Measurements from ENCODE around the gene ERAS. TPM values are rescaled to one million over a fixed set of nuclear protein-coding genes. Genes with fewer than 3 reads are reported as not detected.

Gene ERAS
- total RNA-seq, 1 experiment from 2014 or later = not detected

GRCh38 chrX:48815266-48815665 lies 11.0 kb upstream of the ERAS start:
- no TSS peak for BruUV-seq (replicated peaks)
- ChIA-PET CTCF (no interaction called here), POLR2A (no interaction called here), RAD21 (ENCODE audit: low non-redundant PET in 1 of 2, low total read pairs in 2 of 2, uncharacterized antibody in 2 of 2, unreplicated experiment in 2 of 2) (no interaction called here)
- Histone ChIP-seq H3K4me2 (ENCODE audit: low read length) (no peak overlapping the region), H3K36me3 (ENCODE audit: control insufficient read depth in 1 of 2, insufficient read depth in 2 of 2, low read length in 2 of 2) (no peaks in the 10 kb centered on the region), H3K9me3 (ENCODE audit: control insufficient read depth in 1 of 2, insufficient read depth in 1 of 2, low read depth in 1 of 2, low read length in 2 of 2) (no peaks in the 10 kb centered on the region), H3K9ac (ENCODE audit: low read length) (no peak overlapping the region), H3K27ac (ENCODE audit: low read depth, low read length) (no peak overlapping the region), H3K4me1 (ENCODE audit: control insufficient read depth in 1 of 2, insufficient read depth in 2 of 2, low read length in 2 of 2) (no peaks in the 10 kb centered on the region), H4K20me1 (ENCODE audit: insufficient read depth) (no peaks in the 10 kb centered on the region), H3K9me2 (ENCODE audit: insufficient read depth) (no peaks in the 10 kb centered on the region), H3K4me3 (replicated peaks in 1 of 2; ENCODE audit: low read depth in 1 of 2, low read length in 2 of 2) (no peak overlapping the region), H3K27me3 (ENCODE audit: insufficient read depth, low read length) (no peaks in the 10 kb centered on the region), H3K79me2 (ENCODE audit: insufficient read depth, low read length) (no peaks in the 10 kb centered on the region), H2AFZ (ENCODE audit: low read depth, low read length, poor library complexity, severe bottlenecking) (no peak overlapping the region)
- ATAC-seq (no peak), DNase-seq (ENCODE audit: low read depth, low spot score) (no peak)
- no peak for TF ChIP-seq POLR2A (IDR thresholded peaks at IDR 0.05; ENCODE audit: borderline replicate concordance, extremely low read depth, insufficient read depth, insufficient read length)
- no peak for TF ChIP-seq ELF1 (IDR thresholded peaks at IDR 0.05; ENCODE audit: borderline replicate concordance, low read depth)
- TF ChIP-seq CTCF (IDR thresholded peaks at IDR 0.05 in 2 of 3, conservative IDR thresholded peaks at IDR 0.05 in 1 of 3; ENCODE audit: borderline replicate concordance in 1 of 3, insufficient read depth in 1 of 3, low read depth in 2 of 3, low read length in 2 of 3) = no peak
- no peak for TF ChIP-seq ZFX (IDR thresholded peaks at IDR 0.05)
- no peak for TF ChIP-seq TCF7L2 (IDR thresholded peaks at IDR 0.05; ENCODE audit: borderline replicate concordance, extremely low read depth, insufficient read depth, insufficient read length)
- no peak for TF ChIP-seq EGR1 (IDR thresholded peaks at IDR 0.05; ENCODE audit: low read depth)
- no peak for TF ChIP-seq MAX (IDR thresholded peaks at IDR 0.05)
- TF ChIP-seq ZBTB33 (IDR thresholded peaks at IDR 0.05; ENCODE audit: extremely low read depth, insufficient replicate concordance, low read length) = no peak
- TF ChIP-seq ATF3 (IDR thresholded peaks at IDR 0.05) = no peak
- no peak for TF ChIP-seq CBX3 (IDR thresholded peaks at IDR 0.05; ENCODE audit: low read depth)
- no peak for TF ChIP-seq RAD21 (IDR thresholded peaks at IDR 0.05; ENCODE audit: low read depth)
- no peak for TF ChIP-seq CEBPB (IDR thresholded peaks at IDR 0.05; ENCODE audit: low read depth)
- TF ChIP-seq POLR2AphosphoS5 (IDR thresholded peaks at IDR 0.05; ENCODE audit: low read depth, low read length) = no peak
- no peak for TF ChIP-seq YY1 (IDR thresholded peaks at IDR 0.05; ENCODE audit: extremely low read depth, insufficient replicate concordance, low read depth, low read length)
- intact Hi-C loops (cut with micrococcal nuclease) = no loop called here

Measured in HCT116 (cell line).